Measurements from ENCODE around the gene MAP7D1. TPM values are rescaled to one million over a fixed set of nuclear protein-coding genes. Genes with fewer than 3 reads are reported as not detected.

MAP7D1 gene
- total and polyA plus RNA-seq, 2 of the 13 experiments (the other 11 are each of a cell fraction or from before 2014, with no cell fraction given): 5.6 to 7.2 TPM

DNA sequence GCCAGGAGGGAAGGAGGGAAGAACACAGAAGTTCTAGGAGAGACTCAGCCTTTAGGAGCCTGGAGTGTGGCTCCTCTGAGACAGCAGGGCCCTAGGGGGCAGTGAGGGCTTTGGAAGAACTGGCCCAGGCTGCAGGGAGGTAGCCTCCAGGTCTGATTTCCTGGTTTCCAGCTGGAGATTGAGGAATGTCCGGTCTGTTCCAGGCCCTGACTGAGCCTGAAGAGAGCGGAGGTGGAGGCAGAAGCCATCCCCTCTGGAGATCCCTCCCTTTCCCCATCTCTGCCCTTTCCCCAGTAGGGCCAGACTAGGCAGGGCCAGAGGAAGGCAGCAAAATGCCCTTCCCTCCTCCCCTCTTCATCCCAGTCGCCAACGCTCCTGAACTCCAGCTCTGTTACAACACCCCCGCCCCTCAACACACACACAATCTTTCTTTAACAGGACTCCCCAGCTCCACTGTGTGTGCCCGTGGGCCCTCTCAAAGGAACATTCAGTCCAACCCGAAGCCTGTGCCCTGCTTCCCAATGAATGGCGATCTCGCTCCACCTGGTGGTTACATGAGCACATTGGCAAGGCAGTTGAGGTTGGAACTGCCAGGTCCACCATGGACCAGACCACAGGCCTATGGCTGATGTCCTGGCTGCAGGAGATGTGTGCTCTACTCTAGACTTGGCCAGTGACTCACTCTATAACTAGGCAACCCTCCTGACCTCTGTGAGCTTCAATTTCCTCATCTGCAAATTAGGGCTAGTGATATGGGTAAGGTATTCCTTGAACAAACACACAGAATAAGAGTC is 32.0 kb downstream of the MAP7D1 start (continued):
- TF ChIP-seq ZNF660 (CRISPR knock-in tag; IDR thresholded peaks at IDR 0.05; ENCODE audit: borderline replicate concordance, low read depth) (no peak), RARA (CRISPR knock-in tag; IDR thresholded peaks at IDR 0.05) (0 out of 2 replicates have a peak, but pooled peaks have one; percentile 16), PLSCR1 (CRISPR knock-in tag; IDR thresholded peaks at IDR 0.05; ENCODE audit: borderline replicate concordance) (no peak), ZNF292 (CRISPR knock-in tag; IDR thresholded peaks at IDR 0.05; ENCODE audit: borderline replicate concordance, low read depth) (no peak), PAWR (CRISPR knock-in tag; IDR thresholded peaks at IDR 0.05; ENCODE audit: borderline replicate concordance) (no peak), TEAD3 (CRISPR knock-in tag; optimal IDR thresholded peaks at IDR 0.05; ENCODE audit: borderline replicate concordance) (peak; percentile 16), HNRNPH1 (optimal IDR thresholded peaks at IDR 0.05; ENCODE audit: low read depth, low read length) (no peak), KLF12 (CRISPR knock-in tag; IDR thresholded peaks at IDR 0.05; ENCODE audit: borderline replicate concordance) (no peak), TBP (CRISPR knock-in tag; IDR thresholded peaks at IDR 0.05) (no peak), GATA4 (IDR thresholded peaks at IDR 0.05; ENCODE audit: borderline replicate concordance, low read depth) (no peak), NBN (conservative IDR thresholded peaks at IDR 0.05) (no peak), SMARCE1 (IDR thresholded peaks at IDR 0.05; ENCODE audit: borderline replicate concordance) (no peak), ZNF260 (CRISPR knock-in tag; IDR thresholded peaks at IDR 0.05; ENCODE audit: borderline replicate concordance, low read depth) (no peak), RBM39 (IDR thresholded peaks at IDR 0.05; ENCODE audit: low read depth, low read length, poor library complexity, severe bottlenecking) (no peak), ATF7-NPFF (CRISPR knock-in tag; IDR thresholded peaks at IDR 0.05; ENCODE audit: low read depth) (no peak), ZSCAN20 (CRISPR knock-in tag; IDR thresholded peaks at IDR 0.05; ENCODE audit: borderline replicate concordance) (no peak), ZBED4 (CRISPR knock-in tag; IDR thresholded peaks at IDR 0.05; ENCODE audit: borderline replicate concordance) (0 out of 2 replicates have a peak, but pooled peaks have one; percentile 27), ZNF24 (IDR thresholded peaks at IDR 0.05) (no peak), SIN3A (IDR thresholded peaks at IDR 0.05; ENCODE audit: borderline replicate concordance, low read depth, low read length) (no peak), ZNF160 (CRISPR knock-in tag; IDR thresholded peaks at IDR 0.05) (no peak)
- TF ChIP-seq, protein P1, sequence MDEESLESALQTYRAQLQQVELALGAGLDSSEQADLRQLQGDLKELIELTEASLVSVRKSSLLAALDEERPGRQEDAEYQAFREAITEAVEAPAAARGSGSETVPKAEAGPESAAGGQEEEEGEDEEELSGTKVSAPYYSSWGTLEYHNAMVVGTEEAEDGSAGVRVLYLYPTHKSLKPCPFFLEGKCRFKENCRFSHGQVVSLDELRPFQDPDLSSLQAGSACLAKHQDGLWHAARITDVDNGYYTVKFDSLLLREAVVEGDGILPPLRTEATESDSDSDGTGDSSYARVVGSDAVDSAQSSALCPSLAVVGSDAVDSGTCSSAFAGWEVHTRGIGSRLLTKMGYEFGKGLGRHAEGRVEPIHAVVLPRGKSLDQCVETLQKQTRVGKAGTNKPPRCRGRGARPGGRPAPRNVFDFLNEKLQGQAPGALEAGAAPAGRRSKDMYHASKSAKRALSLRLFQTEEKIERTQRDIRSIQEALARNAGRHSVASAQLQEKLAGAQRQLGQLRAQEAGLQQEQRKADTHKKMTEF (CRISPR knock-in tag; IDR thresholded peaks at IDR 0.05): 0 out of 2 replicates have a peak, but pooled peaks have one; percentile 24
